ENCODE results near the gene BRAT1. TPM values are rescaled to one million over a fixed set of nuclear protein-coding genes. Genes with fewer than 3 reads are reported as not detected.
"Not testable (repeated sequence)": the region's sequence is repeated elsewhere in the genome, so short reads cannot be mapped to it uniquely, and the experiment has no call there.

Gene BRAT1
- 35.2 TPM for total RNA-seq

DNA sequence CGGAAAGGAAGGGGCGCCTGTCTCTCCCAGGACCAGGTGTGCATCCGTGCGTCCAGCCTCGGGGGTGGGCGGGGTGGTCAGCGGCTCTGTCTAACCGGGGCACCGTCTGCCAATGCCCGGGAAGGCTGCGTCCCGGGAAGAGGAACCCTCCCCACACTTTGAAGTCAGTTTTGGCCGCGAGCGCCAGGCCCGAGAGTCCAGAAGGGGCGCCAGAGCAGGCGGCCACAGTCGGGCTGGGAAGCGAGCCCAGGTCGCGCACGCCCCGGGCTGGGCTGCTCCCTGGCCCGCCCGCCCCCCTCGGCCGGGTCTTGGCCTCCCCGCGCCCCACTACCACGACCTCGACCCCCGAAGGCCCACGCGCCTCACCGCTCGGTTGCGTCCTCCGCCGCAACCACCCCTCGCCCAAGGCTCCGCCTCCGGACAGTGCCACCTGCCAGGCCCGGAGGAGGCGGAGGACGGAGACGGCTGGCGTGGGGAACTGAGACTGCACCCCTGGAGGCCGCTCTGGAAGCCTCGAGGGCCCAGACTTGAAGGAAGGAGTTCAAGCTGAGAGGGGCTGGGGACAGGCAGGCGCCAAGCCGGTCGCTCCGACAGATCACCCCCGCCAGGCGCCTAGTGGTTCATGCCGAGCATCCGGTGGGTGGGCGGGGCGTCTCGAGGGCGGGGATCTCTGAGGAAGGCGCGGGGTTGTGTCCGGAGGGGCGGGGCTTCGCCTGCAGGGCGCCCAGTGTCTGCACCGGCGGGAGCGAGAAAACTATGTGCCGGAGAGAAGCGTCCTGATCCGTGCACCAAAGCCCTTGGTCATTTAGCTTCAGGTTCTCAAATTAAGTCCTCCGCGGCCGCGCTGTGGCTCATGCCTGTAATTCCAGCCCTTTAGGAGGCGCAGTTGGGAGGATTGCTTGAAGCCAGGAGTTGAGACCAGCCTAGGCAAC lies at the start of gene BRAT1:
Gene BRAT1, minus strand, starts transcription at position 404 of the 932 bp plus-strand sequence. CDS start 1,093 bp downstream, outside the sequence.
- peak; percentile 97 for DNase-seq (ENCODE audit: low spot score)

DNA sequence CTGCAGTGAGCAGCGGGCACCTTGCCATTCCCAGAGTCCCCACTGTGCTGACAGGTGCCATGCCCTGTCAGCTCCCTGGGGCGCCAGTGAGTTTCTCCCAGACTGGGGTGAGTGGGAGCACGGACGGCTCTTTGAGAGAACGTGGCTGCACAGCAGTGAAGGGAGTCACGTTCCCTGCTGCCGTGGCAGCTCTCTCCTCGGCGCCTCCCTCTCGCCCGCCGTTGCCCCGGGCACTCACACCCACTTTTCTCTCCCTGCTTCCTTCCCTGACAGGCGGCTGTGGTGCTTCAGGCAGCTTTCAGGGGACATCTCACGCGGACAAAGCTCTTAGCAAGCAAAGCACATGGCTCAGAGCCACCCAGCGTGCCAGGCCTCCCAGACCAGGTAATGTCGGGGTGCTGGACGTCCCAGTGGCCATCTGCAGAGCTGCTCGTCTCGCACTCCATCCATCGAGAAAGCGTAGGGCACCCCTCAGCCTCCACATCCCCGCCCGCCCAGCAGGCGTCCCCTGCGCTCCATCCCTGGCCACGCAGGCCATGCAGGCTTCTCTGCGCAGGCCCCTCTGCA lies 49.4 kb upstream of the BRAT1 start:
- no peak for DNase-seq (ENCODE audit: low spot score)

- no peak for DNase-seq (ENCODE audit: low spot score)
Observed at GRCh38 chr7:2603044-2603965, 48.0 kb upstream of the BRAT1 start.

DNA sequence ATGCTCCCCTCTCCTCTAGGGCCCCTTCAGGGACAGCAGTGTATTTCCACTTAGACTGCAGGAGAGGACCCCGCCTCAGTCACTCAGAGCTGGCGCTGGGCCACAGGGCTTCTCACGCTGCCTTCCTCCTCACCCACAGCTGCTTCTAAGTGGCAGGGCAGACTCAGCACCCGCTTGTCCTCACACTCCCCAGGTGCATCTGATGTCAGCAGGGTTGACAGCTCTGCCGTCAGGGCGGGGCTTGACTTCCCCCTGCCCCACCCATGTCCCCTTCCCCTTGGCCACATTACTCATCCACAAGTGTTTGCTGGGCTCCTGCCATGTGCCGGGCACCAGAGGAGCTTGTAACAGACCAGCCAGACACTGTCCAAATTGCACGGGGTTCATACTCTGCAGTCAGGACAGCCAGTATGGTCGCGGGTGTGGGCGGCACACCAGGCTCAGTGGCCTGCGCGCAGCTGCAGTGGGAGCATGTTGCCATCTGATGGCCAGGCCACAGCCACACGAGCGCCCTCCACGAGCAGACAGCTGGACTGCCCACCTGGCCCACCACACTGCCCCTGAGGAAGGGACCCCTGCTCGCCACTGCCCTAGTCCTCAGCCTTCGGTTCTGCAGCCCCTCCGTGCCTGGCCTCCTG lies 47.2 kb upstream of the BRAT1 start:
- DNase-seq (ENCODE audit: low spot score), result no peak

GRCh38 chr7:2601907-2602306 lies 46.6 kb upstream of the BRAT1 start:
- DNase-seq (ENCODE audit: low spot score), result no peak

- DNase-seq (ENCODE audit: low spot score), result no peak
Observed at GRCh38 chr7:2601065-2601464, 45.7 kb upstream of the BRAT1 start.

GRCh38 chr7:2598154-2598823 lies 43.0 kb upstream of the BRAT1 start:
- DNase-seq (ENCODE audit: low spot score), result no peak

GRCh38 chr7:2597273-2597640 lies 41.9 kb upstream of the BRAT1 start:
- no peak for DNase-seq (ENCODE audit: low spot score)

GRCh38 chr7:2596464-2597272 lies 41.3 kb upstream of the BRAT1 start:
- no peak for DNase-seq (ENCODE audit: low spot score)

- DNase-seq (ENCODE audit: low spot score), result no peak
Observed at GRCh38 chr7:2595258-2595860, 40.0 kb upstream of the BRAT1 start.

- no peak for DNase-seq (ENCODE audit: low spot score)
Observed at GRCh38 chr7:2594599-2594998, 39.3 kb upstream of the BRAT1 start.

GRCh38 chr7:2593036-2593727 lies 37.9 kb upstream of the BRAT1 start:
- no peak for DNase-seq (ENCODE audit: low spot score)

GRCh38 chr7:2592375-2592865 lies 37.1 kb upstream of the BRAT1 start:
- no peak for DNase-seq (ENCODE audit: low spot score)

DNA sequence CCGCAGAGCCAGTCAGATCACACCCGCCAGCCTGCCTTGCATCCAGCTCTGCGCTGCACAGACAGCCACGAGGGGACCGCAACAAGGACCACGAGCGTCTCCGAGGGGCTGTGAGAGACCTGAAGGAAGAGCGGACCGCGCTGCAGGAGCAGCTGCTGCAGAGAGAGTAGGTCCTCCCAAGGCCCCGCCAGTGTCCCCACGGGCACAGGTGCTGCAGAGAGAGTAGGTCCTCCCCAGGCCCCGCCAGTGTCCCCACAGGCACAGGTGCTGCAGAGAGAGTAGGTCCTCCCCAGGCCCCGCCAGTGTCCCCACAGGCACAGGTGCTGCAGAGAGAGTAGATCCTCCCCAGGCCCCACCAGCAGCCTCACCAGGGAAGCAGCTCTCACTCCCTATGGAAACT lies 34.6 kb upstream of the BRAT1 start:
- not testable (repeated sequence) for DNase-seq (ENCODE audit: low spot score)

GRCh38 chr7:2589341-2589740 lies 34.0 kb upstream of the BRAT1 start:
- no peak for DNase-seq (ENCODE audit: low spot score)

DNA sequence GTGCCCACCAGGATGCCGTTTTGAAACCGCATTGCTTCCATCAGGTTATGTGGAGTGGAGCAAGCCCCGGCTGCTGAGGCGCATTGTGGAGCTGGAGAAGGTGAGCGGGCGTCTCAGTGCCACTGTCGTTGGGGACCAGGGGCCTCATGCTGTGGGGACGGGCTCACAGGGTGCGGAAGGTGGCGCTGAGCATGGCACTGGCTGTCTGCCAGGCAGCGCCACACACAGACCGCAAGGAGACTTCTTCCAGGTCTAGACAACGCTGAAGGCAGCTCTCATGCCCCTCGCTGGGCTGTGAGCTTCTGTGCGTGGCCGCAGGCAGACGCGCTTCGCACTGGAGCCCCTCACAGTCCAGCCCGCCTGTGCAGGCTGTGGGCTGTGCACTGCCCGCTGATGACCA lies 32.5 kb upstream of the BRAT1 start:
- DNase-seq (ENCODE audit: low spot score), result no peak

DNA sequence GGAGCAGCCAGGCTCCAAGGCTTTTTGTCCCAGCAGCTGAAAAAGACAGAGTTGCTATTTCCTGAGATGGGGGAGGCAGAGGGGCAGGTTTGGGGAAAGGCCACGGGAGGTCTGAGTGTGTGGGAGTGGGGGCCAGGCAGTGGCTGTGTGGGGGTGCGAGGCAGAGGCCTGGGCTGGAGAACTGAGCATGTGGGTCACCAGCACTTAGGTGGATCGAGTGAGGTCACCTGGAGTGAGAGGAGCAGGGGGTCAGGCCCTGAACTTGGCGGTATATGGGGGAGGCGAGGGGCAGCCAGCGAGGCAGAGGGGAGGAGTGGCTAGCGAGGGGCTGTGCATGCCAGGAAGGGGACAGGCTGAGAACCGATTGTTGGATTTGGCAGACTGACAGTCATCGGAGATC lies 31.8 kb upstream of the BRAT1 start:
- no peak for DNase-seq (ENCODE audit: low spot score)

DNA sequence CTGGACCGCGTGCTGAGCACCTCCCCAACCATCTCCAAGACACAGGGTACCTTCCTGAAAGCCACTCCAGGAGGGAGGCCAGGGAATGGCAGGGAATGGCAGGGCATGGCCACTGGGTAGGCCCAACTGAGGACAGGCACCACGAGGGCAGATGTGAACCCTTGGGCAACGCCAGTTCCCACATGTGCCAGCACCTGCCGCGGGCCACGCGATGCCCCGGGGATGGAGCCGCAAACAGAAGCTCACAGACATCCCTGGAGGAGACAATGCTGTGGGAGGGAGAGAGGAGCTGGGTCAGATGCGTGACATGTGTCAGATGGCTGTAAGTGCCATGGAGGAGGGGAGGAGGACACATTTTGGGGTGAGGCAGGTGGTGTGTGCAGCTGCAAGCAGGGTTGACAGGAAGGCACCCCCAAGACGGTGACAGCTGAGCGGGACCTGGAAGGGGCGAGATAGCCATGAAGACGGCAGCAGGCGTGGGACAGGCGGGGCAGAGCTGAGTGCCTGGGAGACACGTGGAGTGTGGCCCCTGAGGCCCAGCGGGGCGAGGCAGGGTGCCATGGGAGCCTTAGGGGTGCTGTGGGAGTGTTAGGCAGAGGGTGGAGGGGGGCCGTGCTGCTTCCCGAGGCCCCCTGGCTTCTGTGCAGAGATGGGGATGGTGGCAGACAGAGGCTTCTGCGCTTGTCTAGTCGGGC lies 31.1 kb upstream of the BRAT1 start:
- no peak for DNase-seq (ENCODE audit: low spot score)
